NK-92 (cell line): ENCODE data around the gene STK38L.

Experiments
- DNase-seq: peaks from one replicate; lab custom pipeline; 2025; ENCODE audit not compliant: unreplicated experiment; lab: John Stamatoyannopoulos, UW

STK38L gene

DNA sequence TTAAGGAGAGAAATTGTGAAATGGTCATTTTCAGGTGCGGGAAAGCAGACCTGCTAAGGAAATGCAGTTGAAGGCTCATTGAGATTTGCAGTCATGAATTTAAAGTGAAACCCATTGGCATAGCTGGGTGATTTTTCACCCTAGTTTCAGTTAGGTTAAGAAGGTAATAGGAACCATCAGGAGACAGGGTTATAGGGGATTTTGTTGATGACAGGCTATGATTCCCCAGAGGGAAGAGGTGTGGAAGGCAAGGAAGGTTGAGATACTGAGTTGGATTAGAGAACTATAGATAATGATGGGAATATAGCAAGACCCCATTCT, 65.9 kb downstream of the STK38L start:
- DNase-seq, result no peak

DNA sequence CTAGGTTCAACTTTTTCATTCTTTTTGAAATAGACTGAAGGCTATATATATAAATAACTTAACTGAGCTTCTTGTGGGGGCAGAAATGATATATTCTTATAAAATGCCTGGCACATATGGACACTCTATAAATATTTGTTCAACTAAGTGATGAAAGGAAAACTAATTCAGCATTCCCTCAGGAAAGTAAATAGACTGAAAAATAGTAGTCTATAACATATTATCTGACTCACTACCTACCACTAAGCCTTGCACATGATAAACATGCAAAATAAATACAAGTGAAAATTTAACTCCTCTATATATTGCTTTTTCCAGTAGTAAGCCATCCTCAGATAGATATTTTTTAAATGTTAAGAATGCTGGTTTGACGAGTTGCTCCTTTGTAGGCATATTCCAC, 72.9 kb downstream of the STK38L start:
- no peak for DNase-seq

DNA sequence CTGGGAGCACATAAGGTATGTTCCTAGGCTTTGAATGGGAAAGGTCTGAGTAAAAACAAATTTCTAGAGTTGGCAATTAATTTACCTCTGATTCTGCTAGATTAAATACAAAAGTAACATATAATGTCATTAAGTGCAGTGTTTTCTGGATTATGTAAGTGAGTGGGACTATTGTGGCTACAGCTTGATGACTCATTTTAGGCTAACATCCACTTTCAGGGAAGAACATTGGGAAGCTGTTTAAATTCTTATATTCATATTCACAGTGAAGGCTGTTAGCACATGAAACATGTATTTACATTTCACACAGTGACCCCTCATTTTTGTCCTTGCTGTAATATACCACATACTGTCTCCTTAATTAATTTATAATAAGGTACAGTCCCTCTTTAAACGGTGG, 75.3 kb downstream of the STK38L start:
- DNase-seq, result no peak

DNA sequence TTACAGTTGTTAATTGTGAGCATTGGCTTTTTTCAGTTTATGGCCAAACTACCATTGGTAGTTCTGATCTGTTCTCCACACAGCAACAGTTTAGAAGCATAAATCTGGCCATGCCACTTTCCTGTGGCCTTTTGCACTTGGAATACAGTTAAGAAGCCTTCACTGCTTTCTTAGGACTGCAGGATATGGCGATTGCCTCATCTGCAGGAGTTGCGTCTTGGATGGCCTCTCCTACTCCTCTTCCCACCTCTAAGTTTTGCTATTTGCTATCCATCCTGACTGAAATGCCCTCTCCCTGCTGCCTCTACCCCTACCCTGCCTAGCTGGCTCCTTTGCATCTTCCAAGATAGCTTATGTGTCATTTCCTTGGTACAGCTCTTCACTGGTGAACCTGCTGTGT, 75.8 kb downstream of the STK38L start:
- no peak for DNase-seq

DNA sequence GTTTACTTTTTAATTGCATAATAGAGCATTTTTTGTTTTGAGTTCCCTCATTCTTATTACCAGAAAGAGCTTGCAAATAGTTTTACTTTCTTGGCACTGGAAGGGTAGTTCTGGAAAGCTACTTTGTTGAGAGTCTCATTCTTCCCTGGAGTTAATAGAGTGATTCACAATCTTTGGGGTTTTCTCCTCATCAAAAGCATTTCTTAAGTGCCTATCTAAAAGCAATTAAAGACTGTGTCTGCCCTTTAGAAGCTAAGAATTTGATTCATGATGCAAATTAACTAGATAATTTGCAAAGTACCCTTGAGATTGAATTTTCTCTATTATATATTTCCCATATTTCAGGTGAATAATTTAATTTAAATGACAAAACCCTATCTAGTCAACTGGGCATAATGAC, 80.4 kb downstream of the STK38L start:
- DNase-seq, result no peak

DNA sequence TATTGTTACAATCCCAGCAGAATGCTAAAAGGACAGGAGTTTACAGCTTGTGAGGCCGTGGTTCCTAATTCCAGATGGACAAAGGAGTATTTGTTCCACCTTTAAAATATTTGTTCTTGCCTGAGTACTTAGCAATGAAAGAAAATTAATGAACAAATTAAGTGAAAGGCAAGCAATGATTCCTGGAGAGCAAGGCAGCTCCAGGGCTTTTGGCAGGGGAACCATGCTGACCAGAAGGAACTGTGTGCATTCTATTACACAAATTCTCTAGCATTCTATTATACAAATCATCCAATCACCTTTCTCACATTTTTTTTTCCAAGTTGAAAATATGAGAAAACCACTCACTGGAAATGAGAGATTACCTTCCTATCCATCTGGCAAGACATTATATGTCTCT, 86.8 kb downstream of the STK38L start:
- DNase-seq, result no peak

DNA sequence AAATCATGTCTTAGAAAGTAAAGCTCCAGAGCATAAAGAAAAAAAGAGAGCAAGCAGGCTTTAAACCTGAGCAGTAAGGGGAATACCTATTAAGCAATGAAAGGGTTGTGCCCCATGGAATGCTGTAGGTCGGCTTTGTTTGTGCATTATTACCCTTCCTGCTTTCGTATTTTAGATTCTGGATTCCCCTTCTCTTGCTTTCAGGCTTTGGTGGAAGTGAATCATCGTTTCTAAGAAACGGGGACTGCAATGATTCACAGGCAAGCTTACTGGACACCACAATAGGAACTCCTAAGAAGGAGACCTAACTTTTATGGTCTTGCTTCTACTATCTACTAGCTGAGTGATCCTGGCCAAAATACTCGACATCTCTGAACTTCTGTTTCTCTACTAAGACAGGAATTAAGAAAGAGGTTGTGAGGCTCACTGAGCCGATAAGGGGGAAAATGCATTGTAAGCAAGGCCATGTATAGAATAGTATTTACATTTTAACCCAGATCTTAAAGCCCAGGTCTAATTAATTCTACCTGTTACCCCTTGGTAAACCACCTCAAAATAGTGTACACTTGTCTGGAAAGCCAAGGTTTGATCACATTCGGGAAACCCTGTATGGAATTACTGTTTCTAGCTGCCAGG, 87.3 kb downstream of the STK38L start:
- no peak for DNase-seq

DNA sequence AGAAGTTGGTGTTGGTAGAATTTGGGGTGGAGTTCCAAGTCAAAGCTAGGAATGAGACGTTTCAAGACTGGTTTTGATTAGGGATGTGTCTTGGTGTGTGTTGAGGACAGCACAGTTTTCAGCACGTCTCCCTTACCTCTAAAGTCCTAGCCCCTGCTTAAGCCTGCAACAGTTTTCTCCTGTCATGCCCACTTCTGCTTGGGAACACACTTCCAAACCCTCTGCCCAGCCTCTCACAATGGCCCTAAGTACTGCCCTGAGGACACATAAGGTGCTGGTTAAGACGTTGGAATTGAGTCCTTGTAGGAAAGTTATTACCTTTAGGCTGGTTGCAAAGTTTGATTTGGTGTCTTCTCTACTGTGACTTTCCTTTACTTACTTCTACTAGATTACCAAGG, 87.8 kb downstream of the STK38L start:
- no peak for DNase-seq

DNA sequence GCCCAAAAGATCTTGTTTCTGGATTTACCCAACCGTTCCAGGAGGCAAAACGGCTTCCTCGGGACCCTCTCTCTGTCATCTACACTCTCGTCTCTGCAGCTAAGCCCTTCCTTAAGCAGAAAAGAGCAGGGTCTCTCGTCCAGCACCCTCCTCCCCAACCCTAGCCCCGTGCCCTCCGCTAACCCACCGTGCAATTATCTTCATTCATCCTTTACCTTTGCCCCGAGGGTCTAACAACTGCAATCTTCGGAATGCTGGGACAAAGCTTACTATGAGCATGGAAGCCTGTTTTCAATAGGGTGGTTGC, 88.3 kb downstream of the STK38L start:
- DNase-seq, result no peak

DNA sequence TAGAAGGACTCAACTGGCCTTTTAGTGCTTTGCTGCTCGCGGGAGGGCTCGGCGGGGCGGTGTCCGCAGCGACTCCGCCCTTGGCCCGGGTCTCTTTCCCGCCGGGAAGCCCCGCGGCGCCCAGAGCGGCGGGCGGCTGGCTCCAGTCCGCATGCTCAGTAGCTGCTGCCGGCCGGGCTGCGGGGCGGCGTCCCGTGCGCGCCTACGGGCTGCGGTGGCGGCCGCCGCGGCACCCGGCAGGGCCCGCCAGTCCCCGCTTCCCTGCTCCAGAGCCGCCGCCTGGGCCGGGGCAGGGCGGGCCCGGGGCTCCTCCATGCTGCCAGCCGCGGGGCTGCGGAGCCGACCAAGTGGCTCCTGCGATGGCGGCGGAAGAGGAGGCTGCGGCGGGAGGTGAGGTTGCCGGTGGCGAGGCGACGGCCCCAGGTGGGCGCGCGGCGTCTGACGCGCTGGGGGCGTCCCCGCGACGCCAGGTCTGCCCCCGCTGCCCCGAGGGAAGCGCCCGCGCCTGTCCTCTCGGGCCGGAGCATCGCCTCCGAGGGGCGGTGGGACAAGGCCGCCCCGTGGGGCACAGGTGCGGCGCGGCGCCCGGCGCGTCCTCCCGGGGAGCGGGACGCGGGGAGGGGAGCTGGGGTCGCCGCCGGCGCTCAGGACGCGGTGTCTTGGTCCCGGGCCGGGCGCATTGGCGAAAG, 88.8 kb downstream of the STK38L start, which contains the start of gene BMAL2:
Gene BMAL2, plus strand, starts transcription at position 123 of the 689 bp plus-strand sequence. Its CDS starts 237 bp downstream, at position 360.
- DNase-seq, result no peak

DNA sequence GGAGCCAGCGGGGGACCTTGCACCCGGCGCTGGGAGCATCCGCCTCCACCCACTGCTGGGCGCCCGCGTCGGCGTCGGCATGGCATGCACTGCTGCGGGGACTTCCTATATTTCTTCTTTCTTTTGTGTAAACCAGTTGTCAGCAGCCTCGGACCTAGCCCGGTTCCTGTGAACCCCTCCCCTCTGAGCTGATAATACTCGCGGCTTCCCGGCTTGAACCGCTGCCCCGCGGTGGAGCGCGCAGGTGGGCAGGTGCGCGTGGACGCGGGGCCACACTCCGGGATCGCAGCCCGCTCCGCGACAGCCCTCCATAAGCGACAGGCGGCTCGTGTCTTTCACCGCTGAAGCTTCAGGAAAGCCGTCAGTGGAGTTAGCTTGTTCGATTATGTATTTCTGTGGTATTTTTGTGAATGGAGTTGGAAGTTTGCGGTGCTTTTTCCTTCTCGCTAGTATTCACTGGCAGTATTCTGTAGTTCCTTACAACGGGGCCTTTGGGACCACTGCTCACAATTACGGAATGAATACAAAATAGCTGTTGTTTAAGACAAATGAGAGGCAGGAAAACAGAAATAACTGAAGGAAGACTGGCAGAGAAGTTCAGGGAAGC, 89.4 kb downstream of the STK38L start:
- no peak for DNase-seq

DNA sequence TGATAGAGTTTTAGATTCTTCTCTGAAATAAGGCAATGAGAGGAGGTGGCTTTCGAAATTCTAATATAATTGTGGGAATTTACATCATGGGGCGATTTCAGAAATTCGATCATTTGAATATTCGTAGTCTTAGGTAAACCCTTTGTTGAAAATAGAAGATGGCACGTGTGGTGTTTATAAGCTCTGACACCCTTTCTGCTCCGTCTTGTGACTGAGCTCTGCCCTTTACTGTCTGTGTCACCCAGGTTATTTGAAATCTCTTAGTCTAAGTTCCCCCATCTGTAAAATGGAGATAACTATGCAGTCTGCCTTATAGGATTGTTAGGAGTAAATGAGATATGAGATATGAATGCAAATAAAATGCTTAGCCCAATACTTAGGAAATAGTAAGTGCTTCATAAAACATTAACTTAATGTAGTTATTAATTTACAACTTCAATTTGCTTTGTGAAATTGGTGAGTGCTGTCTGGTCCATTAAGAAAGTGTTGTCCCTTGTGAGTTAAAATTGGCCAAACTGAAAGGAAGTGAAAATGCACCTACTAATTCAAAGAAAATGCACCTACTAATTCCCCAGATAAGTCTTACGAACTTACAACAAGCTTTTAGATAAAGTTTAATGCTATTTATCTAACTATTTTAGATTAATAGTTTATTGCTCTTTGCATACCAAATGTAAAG, 90.1 kb downstream of the STK38L start:
- DNase-seq, result no peak

DNA sequence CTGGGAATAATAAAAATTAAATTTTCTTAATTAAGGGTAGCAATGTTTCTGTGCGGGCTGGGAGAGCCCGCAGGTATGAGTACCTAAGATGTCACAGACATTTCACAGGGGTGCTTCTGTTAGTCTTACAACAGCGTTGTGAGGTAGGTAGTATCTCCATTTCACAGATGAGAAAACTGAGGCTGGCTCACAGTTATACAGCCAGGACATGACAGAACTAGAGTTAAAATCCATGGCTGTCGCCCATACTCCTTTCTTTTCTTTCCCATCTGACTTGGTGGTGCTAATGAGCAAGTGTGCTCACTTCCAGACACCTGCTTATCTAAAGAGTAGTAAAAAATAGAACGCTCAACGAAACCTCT, 90.6 kb downstream of the STK38L start:
- DNase-seq, result no peak

DNA sequence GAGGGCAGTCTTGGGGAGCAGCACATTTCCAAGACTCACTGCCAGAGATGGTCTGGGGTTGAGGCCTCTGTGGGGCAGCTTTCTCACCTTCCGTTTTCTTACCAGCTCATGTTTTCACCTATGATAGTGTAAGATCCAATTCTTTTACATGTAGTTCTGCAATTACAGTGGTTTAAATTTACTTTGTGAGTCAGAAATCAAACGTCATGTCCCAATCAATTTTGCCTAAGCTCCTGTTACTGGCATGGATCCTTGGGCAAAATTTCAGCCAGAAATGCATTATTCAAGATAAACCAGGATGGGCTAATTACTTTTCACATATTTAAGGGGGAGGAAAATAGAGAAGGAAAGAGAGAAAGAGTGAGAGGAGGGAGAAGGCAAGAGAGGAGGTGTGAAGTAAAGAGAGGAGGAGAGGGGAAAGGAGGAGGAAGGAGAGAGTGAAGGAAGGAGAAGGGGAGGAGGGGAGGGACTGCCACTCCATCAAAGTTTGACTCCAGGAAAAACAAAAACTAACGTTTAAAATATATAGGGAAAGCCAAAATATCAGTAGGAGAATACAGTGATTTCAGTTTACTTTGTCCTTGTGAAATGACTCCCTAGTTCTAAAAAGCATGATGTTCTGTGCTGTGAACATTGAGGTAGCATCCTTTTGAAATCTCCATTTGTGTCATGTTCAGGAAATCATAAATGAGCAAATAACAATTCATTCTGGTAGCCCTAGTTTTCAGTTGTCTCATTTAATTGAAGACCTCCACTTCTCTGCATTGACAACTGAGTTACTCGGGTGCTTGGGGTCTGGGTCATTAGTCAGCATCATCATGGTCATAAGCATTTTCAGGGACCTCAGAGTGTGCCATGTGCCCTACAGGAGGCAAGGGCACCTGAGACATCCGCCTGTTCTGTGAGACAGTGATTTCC, 91.5 kb downstream of the STK38L start:
- DNase-seq, result no peak

DNA sequence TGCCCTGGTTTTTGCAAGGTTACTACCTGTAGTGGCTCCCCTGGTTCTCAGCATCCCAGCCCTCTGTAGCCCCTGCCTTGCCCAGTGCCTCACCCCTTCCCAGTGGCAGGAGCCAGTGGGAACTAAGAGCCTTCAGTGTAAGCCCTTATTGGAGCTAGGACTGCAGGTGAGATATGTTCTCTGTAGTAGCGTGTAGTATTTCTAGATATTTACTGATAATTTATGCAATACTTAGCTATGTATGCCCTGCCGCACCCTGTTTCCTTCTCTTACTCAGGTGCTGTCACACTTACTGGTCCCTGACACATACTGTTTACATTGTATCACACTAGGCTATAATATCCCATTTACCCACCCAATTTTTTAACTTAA, 92.2 kb downstream of the STK38L start:
- no peak for DNase-seq

DNA sequence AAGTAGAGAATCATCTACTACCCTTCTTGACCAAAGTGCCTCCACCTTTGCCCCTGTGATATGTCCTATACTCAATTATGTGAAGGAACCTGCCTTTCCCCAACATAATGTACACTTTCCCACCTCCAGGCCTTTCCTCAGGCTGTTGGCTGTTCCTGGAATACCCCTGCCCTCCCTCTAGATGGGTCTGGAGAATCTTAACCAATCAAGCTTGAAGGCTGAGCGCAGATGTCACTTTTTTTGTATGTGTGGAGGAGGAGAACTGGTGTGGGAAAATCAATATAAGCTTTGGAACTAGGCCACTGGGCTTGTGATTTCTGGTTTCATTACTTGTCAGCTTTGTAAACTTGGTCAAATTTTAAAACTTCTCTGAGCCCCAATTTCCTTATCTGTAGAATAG, 93.3 kb downstream of the STK38L start:
- no peak for DNase-seq

DNA sequence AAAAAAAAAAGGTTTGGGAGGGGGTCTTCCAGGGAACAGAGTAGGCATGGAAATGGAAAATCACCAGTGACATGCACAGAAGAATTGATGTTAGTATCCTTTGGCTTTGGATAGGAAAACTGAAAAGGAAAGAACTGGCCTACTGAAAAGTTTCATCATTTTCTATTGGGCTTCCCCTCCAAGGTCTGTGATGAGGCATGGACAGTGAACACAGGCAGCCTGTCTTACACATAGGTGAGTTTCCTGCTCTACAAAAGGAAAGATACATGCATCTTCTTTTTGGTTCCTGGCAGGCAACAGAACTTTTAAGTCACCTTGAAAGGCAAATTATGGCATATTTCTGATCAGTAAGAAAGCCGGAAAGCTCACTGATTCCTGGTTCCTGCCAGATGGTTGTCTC, 94.4 kb downstream of the STK38L start:
- no peak for DNase-seq

DNA sequence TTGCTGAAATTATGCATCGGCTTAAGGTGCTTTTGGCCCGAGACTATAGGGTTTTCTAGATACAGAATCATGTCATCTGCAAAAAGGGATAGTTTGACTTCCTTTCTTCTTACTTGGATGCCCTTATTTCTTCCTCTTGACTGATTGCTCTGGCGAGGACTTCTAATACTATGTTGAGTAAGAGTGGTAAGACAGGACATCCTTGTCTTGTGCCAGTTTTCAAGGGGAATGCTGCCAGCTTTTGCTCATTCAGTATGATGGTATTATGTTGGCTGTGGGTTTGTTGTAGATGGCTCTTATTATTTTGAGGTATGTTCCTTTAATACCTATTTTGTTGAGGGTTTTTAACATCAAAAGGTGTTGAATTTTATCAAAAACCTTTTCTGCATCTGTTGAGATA, 96.9 kb downstream of the STK38L start:
- no peak for DNase-seq

DNA sequence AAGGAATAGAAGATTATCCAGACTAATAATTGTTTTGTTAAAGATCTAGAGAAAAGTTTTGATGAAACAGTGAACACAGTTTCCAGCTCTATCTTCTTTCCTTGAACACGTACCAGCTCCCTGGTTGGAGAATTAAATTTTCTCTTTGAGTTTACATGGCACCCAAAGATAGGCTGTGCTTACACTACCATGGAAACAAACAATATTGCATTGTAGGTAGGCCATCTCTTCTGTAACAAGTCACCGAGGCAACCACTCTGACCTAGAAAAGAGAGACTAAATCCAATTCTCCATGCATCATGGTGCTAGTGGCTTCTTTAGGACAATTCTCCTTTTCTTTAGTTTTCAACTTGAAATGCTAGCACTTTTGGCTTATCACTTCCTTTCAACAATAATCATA, 98.5 kb downstream of the STK38L start:
- no peak for DNase-seq

DNA sequence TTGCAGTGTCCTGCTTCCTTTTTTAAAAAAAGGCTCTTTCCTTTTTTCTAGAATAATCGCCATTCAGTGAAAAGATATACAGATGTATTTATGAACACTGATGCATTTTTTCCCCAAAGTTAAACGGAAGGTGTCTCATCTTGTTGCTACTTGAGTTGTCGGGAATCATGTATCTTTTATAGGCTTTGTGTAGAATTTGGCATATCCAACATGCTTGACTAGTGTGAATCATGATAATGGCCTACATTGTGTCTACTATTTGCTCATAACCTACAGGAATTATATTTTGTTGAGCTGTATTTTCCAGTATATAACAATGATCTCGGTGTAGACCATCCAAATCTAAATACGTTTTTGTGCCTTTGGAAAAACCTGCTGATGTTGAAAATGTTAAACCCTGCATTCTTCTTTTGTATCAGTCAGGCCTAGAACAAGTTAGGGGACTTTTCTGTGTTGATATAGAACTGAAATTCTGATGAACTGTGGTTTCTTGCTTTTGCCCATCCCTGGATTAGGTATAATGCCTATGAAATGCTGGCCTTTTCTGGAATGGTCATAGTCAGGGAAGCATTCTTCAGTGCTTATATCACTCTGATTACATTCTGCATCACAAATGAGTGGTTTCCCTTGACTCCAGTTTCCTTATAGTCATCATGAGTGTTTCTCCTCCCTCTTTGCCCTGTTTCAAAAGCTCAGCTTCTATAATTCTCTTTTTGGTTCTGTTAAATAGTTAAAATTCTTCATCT, 99.3 kb downstream of the STK38L start:
- no peak for DNase-seq

DNA sequence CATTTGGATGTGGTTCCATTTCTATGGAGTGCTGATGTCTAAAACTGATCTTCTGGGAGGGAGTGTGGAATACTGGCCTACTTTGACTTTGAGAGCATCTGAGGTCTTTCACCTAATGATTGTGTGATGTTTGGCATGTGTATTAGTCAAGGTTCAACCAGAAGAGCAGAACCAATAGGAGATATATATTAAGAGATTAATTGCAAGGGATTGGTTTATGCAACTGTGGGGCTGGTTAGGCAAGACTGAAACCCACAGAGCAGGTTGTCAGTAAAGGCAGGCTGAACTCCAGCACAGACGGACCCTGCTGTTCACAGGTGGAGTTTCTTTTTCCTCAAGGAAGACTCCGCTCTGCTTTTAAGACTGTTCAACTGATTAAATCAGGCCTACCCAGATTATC, 100.2 kb downstream of the STK38L start:
- DNase-seq, result no peak
